HG03064 (cell line): ENCODE data around the gene RAC2.
"Not testable (repeated sequence)": the region's sequence is repeated elsewhere in the genome, so short reads cannot be mapped to it uniquely, and the experiment has no call there.

Source experiments
- ATAC-seq: cut with Tn5 transposase; IDR thresholded peaks from one replicate; pipeline ENCODE4 v1.9.1; 2021; ENCODE audit warnings: low read depth; ENCODE audit not compliant: unreplicated experiment

Gene RAC2

DNA sequence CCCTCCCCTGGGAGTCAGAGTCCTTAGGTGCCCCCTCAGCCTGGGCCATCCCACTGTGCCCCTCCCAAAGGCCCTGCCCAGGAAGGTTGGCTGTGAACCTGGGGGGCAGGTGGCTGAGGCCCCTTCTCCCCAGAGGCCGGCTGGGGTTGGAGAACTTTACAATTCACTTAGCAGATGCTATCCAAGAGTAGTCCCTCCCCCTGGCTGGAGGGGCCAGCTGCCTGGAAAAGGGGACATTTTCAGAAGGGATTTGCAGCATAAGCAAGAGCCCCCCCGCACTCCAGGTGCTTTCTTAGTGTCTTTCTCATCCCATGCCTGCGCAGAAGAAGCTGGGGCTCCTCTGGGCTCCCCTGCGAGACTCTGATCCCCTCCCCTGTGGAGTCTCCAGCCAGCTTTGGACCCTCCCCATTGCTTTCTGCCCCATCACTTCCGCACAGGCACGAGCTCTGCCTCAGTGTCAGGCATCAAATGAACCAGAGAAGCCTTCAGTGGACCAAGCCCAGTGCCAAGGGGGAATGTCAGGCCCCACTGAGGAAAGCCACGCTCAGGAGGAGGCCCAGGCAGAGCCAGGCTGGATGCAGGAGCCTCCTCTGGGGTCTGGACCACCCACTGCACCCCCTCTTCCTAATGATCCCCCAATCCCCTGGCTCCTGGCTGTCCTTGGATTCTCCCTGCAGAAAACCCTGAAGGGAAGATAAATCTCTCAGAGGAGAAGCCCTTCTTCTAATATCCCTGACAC lies 35.5 kb downstream of the RAC2 start:
- no peak for ATAC-seq

DNA sequence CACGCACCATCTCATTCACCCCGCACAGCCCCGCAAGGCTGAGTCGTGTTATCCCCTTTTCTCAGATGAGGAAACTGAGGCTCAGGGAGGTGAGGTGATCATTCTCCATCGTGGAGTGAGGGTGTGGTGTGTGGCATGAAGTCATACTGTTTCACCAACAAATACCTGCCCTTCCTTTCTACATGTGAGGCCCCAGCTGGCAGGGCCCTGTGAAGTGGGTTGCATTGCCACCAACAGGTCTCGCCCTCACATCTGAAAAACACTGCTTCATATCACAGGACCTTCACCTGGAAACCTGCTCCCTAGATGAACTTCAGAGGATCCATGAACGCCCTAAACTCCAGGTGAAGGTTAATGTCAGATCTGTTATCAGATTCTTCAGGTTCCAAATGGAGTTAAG lies 36.1 kb downstream of the RAC2 start:
- no peak for ATAC-seq

DNA sequence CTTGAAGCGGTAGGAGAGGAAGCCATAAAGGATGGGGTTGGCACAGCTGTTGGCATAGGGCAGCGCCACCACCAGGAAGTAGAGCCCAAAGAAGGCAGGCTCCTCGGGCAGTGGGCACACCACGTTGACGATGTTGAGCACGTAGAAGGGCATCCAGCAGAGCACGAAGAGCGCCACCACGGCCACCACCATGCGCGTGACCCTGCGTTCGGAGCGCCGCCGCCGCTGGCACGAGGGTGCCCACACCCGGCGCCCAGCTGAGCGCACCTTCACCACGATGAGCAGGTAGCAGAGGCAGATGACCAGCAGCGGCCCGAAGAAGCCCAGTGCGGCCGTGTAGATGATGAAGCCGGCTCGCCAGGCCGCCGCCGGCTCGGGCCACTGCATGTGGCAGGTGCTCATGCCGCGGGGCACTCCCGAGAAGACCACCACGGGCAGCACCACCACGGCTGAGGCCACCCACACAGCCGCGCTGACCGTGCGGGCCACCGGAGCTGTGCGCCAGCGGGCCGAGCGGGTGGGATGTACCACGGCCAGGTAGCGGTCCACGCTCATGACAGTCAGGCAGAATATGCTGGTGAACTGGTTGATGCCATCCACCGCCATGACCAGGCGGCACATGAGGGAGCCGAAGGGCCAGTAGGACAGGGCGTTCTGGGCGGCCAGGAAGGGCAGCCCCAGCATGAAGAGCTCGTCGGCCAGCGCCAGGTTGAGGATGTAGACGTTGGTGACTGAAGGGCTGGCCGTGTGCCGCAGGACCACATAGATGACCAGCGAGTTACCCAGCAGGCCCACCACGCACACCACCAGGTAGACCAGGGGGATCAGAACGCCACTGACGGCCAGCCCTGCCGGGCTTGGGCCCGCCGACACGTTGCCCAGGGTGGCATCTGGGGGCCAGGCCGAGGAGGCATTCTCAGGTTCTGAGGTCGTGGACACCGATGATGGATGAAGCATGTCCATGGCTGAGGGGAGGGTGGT lies 36.9 kb downstream of the RAC2 start:
- ATAC-seq: no peak

- no peak for ATAC-seq
These were observed 37.8 kb downstream of the RAC2 start for GRCh38 chr22:37206118-37206840.

- ATAC-seq: no peak
These were observed 39.0 kb downstream of the RAC2 start for GRCh38 chr22:37205046-37205445.

DNA sequence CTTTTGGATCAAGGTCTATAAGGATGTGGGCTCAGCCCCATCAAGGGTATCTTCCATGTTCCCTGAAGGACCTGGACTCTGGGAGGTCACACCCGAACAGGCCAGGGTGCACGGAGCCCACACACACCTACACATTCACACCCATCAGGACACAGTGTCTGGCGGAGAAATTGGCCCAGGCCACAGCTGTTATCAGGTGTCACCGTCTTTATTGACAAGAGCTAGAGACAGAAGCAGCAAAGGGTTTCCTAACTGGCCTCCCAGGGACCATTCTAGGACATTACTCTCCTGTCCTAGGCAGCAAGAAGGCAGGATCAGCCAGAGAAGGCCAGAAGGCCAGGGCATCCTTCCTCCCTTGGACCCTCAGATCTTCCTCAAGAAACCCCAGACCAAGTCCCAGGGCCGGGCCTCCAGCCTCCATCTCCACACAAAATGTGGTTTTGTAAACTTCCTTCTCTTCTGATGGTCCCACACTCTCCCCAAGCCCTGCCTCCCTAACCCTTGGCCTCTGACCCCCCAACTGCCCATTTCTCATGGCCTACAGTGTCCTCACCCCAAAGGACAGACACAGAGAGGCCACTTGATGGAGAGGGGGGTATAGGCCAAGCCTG lies 39.9 kb downstream of the RAC2 start:
- ATAC-seq: no peak

DNA sequence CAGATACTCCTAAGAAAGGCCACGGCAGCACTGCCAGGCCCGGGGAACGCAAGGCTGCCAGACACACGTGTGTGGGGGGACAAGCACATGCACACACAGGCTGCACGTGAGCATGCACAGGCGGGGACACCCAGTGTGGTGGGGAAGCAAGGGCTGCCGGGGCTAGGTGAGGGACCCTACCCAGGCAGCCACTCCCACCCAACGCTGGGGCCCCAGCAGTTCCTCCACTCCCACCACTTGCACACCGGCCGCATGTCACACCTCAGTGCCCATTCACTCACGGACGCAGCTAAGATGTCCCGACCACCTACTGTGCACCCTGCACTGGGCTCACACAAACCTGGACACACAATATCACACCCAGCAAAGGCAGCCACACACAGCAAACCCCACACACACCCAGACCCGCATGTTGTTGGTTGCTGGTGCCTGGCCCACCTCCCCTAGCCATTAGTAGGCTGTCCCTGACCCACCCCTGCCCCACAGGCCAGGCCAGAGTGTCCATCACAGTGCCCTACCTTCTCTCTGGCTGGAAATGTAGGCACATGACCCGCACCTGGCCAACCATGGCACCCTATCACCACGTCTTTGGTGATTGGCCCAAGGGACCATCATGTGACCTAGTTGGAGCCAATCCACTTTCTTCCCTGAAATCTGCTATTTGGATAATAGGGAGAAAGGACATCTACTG lies 40.6 kb downstream of the RAC2 start:
- no peak for ATAC-seq

GRCh38 chr22:37202716-37203115 lies 41.4 kb downstream of the RAC2 start:
- ATAC-seq: no peak

DNA sequence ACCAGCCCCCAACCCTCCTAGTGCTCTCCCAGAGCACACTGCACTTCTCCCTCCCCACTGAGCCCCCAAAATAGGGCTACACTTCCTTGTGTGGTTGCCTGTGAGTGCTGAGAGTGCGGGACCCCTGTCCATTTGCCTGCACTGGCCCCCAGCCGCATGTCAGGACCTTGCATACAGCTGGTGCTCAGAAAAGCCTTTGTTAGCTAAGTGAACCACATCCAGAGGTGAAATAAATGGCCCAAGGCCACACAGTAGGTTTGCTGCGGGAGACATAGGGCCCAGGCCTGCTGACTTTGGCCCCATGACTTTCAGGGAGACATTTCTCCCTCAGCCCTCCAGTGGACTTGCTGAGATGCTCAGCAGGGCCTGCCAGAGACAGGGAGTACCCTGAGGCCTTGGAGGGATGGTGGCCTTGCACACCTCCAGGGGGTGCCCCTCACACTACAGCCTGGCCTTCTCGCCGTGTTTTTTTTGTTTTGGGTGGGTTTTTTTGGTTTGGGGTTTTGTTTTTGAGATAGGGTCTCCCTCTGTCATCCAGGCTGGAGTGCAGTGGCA lies 42.0 kb downstream of the RAC2 start:
- ATAC-seq: no peak

- not testable (repeated sequence) for ATAC-seq
These were observed 42.6 kb downstream of the RAC2 start for GRCh38 chr22:37201443-37201820.

DNA sequence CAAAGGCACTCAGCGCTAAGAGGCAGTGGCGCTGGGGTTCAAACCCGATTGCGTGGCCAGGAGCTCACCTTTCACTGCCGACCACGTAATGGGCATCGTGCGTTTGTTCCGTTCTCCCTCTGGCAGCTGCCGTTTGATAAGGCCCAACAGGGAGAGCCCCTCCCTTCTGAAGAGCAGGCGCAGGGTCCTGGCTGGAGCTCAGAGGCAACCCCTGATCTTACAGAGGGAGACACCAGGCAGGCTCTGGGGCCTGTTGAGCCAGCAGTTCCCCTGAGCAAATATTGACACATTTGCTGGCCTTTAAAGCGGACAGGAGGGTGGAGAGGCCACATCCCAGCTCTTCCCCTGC lies 44.3 kb downstream of the RAC2 start:
- no peak for ATAC-seq

GRCh38 chr22:37199103-37199759 lies 44.8 kb downstream of the RAC2 start:
- ATAC-seq: peak; percentile 78

GRCh38 chr22:37198258-37199102 lies 45.6 kb downstream of the RAC2 start:
- ATAC-seq: no peak

GRCh38 chr22:37197451-37198257 lies 46.4 kb downstream of the RAC2 start:
- ATAC-seq: no peak

- no peak for ATAC-seq
These were observed 47.3 kb downstream of the RAC2 start for GRCh38 chr22:37196539-37197450.

- no peak for ATAC-seq
These were observed 48.1 kb downstream of the RAC2 start for GRCh38 chr22:37195921-37196320.

DNA sequence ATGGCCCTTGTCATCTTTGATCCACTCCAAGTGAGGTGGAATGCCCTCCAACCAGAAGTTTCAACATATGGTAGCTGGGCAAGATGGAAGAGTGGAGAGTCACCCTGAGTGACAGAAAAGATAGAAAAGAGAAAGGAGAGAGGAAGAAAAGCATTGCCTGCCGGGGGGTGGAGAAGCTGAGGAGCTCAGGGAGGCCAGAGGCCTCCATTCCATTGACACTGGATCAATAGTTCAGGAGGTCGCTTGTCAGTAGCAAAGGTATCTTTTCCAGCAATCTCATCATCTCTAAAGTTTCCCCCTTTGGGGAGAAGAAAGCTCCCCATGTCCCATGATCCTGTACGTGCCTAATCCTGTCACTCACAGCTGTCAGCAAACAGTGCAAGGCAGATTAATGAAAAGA lies 49.3 kb downstream of the RAC2 start:
- no peak for ATAC-seq
